ENCODE data around the gene MPI. TPM values are rescaled to one million over a fixed set of nuclear protein-coding genes. Genes with fewer than 3 reads are reported as not detected.
"Not testable (repeated sequence)": the region's sequence is repeated elsewhere in the genome, so short reads cannot be mapped to it uniquely, and the experiment has no call there.

MPI gene
- total and polyA plus RNA-seq, 2 donors (not counting 1 experiment from before 2014, with no cell fraction given), result 50.7 to 65.0 TPM

DNA sequence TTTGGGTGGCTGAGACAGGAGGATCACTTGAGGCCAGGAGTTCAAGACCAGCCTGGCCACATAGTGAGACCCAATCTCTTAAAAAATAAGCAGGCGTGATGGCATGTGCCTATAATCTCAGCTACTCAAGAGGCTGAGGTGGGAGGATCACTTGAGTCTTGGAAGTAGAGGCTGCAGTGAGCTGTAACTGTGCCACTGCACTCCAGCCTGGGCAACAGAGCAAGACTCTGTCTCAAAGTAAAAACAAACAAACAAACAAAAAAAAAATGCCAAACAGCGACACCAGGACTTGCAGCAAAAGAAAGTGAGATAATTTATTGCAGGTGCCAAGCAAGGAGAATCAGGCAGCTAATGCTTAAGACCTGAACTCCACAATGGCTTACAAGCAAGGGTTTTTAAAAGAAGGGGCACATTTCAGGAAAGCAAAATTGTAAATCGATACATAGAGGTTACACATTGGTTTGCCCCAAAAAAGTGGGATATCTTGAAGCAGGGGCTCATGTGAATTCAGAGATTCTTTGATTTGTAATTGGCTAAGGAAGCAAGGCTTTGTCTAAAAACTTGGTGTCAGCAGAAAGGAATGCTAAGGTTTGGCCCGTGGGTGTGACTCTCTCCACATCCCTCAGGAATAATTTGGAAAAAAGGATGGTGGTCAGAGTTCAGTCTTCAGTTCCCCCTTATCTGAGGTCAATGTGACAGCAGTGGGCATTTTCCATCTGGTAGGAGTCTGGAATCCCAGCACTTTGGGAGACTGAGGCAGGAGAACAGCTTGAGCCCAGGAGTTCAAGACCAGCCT, 5.2 kb upstream of the MPI start:
- Histone ChIP-seq H3K27ac (ENCODE audit: insufficient read depth, low read length) (no peak overlapping the region), H3K4me1 (ENCODE audit: control insufficient read depth, extremely low read depth, insufficient read depth, low read length) (peaks cover 2% of the 10 kb centered on the region), H3K4me2 (ENCODE audit: extremely low read depth, insufficient read depth, low read length) (no peak overlapping the region), H3K4me3 (replicated peaks in 1 of 4; ENCODE audit: control extremely low read depth in 1 of 4, insufficient read depth in 1 of 4, low read depth in 3 of 4, low read length in 4 of 4) (no peak overlapping the region), H3K9me3 (ENCODE audit: control insufficient read depth, insufficient read depth, low read depth, low read length) (no peaks in the 10 kb centered on the region), H3K27me3 (ENCODE audit: control insufficient read depth, insufficient read depth, low read length) (no peaks in the 10 kb centered on the region), H3K9ac (ENCODE audit: insufficient read depth, low read length) (no peak overlapping the region), H2AFZ (ENCODE audit: low read length) (no peak overlapping the region), H3K79me2 (ENCODE audit: control insufficient read depth, insufficient read depth, low read length) (no peaks in the 10 kb centered on the region), H3K36me3 (ENCODE audit: control insufficient read depth, insufficient read depth, low read length) (no peaks in the 10 kb centered on the region), H4K20me1 (ENCODE audit: control insufficient read depth, extremely low read depth, insufficient read depth, low read length) (no peaks in the 10 kb centered on the region)
- peak in 1 of 2 donors; percentile 69 for DNase-seq (ENCODE audit: low read depth in 2 of 2)
- TF ChIP-seq, protein P1, sequence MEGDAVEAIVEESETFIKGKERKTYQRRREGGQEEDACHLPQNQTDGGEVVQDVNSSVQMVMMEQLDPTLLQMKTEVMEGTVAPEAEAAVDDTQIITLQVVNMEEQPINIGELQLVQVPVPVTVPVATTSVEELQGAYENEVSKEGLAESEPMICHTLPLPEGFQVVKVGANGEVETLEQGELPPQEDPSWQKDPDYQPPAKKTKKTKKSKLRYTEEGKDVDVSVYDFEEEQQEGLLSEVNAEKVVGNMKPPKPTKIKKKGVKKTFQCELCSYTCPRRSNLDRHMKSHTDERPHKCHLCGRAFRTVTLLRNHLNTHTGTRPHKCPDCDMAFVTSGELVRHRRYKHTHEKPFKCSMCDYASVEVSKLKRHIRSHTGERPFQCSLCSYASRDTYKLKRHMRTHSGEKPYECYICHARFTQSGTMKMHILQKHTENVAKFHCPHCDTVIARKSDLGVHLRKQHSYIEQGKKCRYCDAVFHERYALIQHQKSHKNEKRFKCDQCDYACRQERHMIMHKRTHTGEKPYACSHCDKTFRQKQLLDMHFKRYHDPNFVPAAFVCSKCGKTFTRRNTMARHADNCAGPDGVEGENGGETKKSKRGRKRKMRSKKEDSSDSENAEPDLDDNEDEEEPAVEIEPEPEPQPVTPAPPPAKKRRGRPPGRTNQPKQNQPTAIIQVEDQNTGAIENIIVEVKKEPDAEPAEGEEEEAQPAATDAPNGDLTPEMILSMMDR (conservative IDR thresholded peaks at IDR 0.05 in 1 of 2, IDR thresholded peaks at IDR 0.05 in 1 of 2; ENCODE audit: low read depth in 1 of 2, low read length in 2 of 2), result no peak
- TF ChIP-seq EZH2 (IDR thresholded peaks at IDR 0.05; ENCODE audit: low read length, missing control alignments), result no peak

- Histone ChIP-seq H4K20me1 (ENCODE audit: control insufficient read depth, extremely low read depth, insufficient read depth, low read length) (no peaks in the 10 kb centered on the region), H3K36me3 (ENCODE audit: control insufficient read depth, insufficient read depth, low read length) (no peaks in the 10 kb centered on the region), H3K4me2 (ENCODE audit: extremely low read depth, insufficient read depth, low read length) (no peak overlapping the region), H3K4me3 (replicated peaks in 1 of 4; ENCODE audit: control extremely low read depth in 1 of 4, insufficient read depth in 1 of 4, low read depth in 3 of 4, low read length in 4 of 4) (no peak overlapping the region), H3K79me2 (ENCODE audit: control insufficient read depth, insufficient read depth, low read length) (peaks cover 4% of the 10 kb centered on the region), H2AFZ (ENCODE audit: low read length) (no peak overlapping the region), H3K9me3 (ENCODE audit: control insufficient read depth, insufficient read depth, low read depth, low read length) (no peaks in the 10 kb centered on the region), H3K9ac (ENCODE audit: insufficient read depth, low read length) (no peak overlapping the region), H3K27me3 (ENCODE audit: control insufficient read depth, insufficient read depth, low read length) (no peaks in the 10 kb centered on the region), H3K4me1 (ENCODE audit: control insufficient read depth, extremely low read depth, insufficient read depth, low read length) (peaks cover 4% of the 10 kb centered on the region), H3K27ac (ENCODE audit: insufficient read depth, low read length) (no peak overlapping the region)
- no peak for TF ChIP-seq EZH2 (IDR thresholded peaks at IDR 0.05; ENCODE audit: low read length, missing control alignments)
- TF ChIP-seq, protein P1 (conservative IDR thresholded peaks at IDR 0.05 in 1 of 2, IDR thresholded peaks at IDR 0.05 in 1 of 2; ENCODE audit: low read depth in 1 of 2, low read length in 2 of 2), result no peak
- no peak for DNase-seq (ENCODE audit: low read depth in 2 of 2)
Measured at GRCh38 chr15:74885461-74885860, 4.4 kb upstream of the MPI start.

GRCh38 chr15:74887537-74888193, 2.2 kb upstream of the MPI start:
- not testable (repeated sequence) for H2AFZ ChIP-seq (ENCODE audit: low read length); H3K27ac ChIP-seq (ENCODE audit: insufficient read depth, low read length); H4K20me1 ChIP-seq (ENCODE audit: control insufficient read depth, extremely low read depth, insufficient read depth, low read length); H3K36me3 ChIP-seq (ENCODE audit: control insufficient read depth, insufficient read depth, low read length); H3K4me1 ChIP-seq (ENCODE audit: control insufficient read depth, extremely low read depth, insufficient read depth, low read length); H3K4me3 ChIP-seq (replicated peaks in 1 of 4; ENCODE audit: control extremely low read depth in 1 of 4, insufficient read depth in 1 of 4, low read depth in 3 of 4, low read length in 4 of 4); H3K9ac ChIP-seq (ENCODE audit: insufficient read depth, low read length); H3K4me2 ChIP-seq (ENCODE audit: extremely low read depth, insufficient read depth, low read length); H3K27me3 ChIP-seq (ENCODE audit: control insufficient read depth, insufficient read depth, low read length); H3K79me2 ChIP-seq (ENCODE audit: control insufficient read depth, insufficient read depth, low read length); DNase-seq (ENCODE audit: low read depth in 2 of 2); H3K9me3 ChIP-seq (ENCODE audit: control insufficient read depth, insufficient read depth, low read depth, low read length)
